Uterus (tissue), 4 donors: ENCODE results near the gene NCAPD2. TPM values are rescaled to one million over a fixed set of nuclear protein-coding genes. Genes with fewer than 3 reads are reported as not detected.
"Not testable (repeated sequence)": the region's sequence is repeated elsewhere in the genome, so short reads cannot be mapped to it uniquely, and the experiment has no call there.

ENCODE experiments used
- DNase-seq, 2 donors: peaks; one replicate each; pipeline ENCODE4 v3.0.0-alpha.2; 2019 to 2020
- H3K27ac ChIP-seq, 2 donors: fragments of 200-600 bp; sonication (generic); 1 replicate in 1 of 2; 2 replicates in 1 of 2; pipeline ENCODE4 v1.5.1; 2016 to 2018
- H3K27me3 ChIP-seq, 2 donors: fragments of 200-600 bp; sonication (generic); one replicate each; pipeline ENCODE4 v1.5.1; 2018 to 2019; ENCODE audit warnings: control low read depth in 1 of 2
- H3K36me3 ChIP-seq, 2 donors: fragments of 200-600 bp; sonication (generic); one replicate each; pipeline ENCODE4 v1.5.1; 2019; ENCODE audit warnings: control low read depth in 1 of 2
- H3K4me1 ChIP-seq, 2 donors: fragments of 200-600 bp; sonication (generic); one replicate each; pipeline ENCODE4 v1.5.1; 2018 to 2019; ENCODE audit warnings: control low read depth in 1 of 2
- H3K4me3 ChIP-seq, 2 donors: fragments of 200-600 bp; sonication (generic); 1 replicate in 1 of 2; 2 replicates in 1 of 2; pipeline ENCODE4 v1.5.1; 2018 to 2019; ENCODE audit warnings: mild to moderate bottlenecking in 1 of 2
- H3K9me3 ChIP-seq, 2 donors: fragments of 200-600 bp; sonication (generic); one replicate each; pipeline ENCODE4 v1.5.1; 2019; ENCODE audit warnings: control low read depth in 1 of 2
- POLR2A ChIP-seq, 2 donors: fragments of 450-650 bp; IDR thresholded peaks; one replicate each; pipeline ENCODE4 v1.6.1; 2016; ENCODE audit warnings: antibody characterized with exemption in 2 of 2, mild to moderate bottlenecking in 1 of 2, moderate library complexity in 1 of 2
- intact Hi-C: fragments of 100-400 bp; cut with DNase I; formaldehyde crosslinking; loops from one replicate; pipeline ENCODE4 v1.15.1; 2023; ENCODE audit warnings: low total_unique reads
- total RNA-seq, 4 donors: library from RNA; depleted of rRNA in 3 of 4; stranded (reverse); fragments of >200 nt in 3 of 4; gene quantifications; one replicate each; pipeline versions ENCODE4 v1.1.0 to v1.2.4, GENCODE V29; 2014 to 2023
- TF ChIP-seq, protein P1 (sequence below), 4 experiments: fragments of 200-600 bp in 2 of 4; fragments of 450-650 bp in 2 of 4; sonication (generic) in 2 of 4; IDR thresholded peaks; one replicate each; pipeline ENCODE4 v1.5.1; 2016 to 2019; ENCODE audit warnings: antibody characterized with exemption in 4 of 4, mild to moderate bottlenecking in 2 of 4, moderate library complexity in 1 of 4
- donor health status: DM: yes; HTN: yes; CAD: no.

NCAPD2 gene
- total RNA-seq, 4 donors from 2014 or later = 2.8 to 145 (median 19.3) TPM

DNA sequence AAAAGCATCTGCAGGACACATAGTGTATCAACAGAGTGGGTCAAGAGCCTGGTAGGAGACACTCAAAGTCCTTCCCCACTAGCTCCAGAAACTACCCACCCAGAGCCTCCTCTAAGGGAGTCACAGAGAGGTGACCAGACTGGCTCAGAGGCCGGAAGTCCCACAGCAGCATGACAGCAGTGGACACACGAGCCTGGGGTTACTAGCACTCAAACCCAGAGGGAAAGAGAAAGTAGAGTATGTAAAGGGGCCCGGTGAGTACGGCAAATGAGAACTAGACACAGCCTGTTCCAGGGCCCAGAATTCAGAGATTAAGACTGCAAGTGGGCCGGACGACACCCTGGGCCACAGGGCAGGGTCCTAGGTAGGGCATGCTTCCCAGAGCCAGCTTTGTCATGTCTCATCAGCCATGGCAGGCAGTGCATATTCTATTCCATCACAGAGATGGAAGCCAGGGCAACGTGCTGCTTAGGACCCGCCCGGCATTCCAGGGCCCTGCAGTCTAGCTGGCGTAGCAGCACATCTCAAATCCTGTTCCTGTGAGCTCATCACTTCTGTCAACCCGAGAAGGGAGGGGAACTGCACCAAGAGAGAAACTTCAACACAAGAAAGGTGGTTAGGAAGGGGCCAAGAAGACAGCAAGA is 57.7 kb downstream of the NCAPD2 start:
- Histone ChIP-seq H3K4me1 (peaks cover 24 to 54% of the 10 kb centered on the region in 2 donors), H3K9me3 (no peaks in the 10 kb centered on the region), H3K27ac (peak overlapping the region; percentile 87 to 93), H3K4me3 (peak overlapping the region in 1 of 2 donors; percentile 2), H3K27me3 (no peaks in the 10 kb centered on the region), H3K36me3 (no peaks in the 10 kb centered on the region)
- TF ChIP-seq, protein P1, sequence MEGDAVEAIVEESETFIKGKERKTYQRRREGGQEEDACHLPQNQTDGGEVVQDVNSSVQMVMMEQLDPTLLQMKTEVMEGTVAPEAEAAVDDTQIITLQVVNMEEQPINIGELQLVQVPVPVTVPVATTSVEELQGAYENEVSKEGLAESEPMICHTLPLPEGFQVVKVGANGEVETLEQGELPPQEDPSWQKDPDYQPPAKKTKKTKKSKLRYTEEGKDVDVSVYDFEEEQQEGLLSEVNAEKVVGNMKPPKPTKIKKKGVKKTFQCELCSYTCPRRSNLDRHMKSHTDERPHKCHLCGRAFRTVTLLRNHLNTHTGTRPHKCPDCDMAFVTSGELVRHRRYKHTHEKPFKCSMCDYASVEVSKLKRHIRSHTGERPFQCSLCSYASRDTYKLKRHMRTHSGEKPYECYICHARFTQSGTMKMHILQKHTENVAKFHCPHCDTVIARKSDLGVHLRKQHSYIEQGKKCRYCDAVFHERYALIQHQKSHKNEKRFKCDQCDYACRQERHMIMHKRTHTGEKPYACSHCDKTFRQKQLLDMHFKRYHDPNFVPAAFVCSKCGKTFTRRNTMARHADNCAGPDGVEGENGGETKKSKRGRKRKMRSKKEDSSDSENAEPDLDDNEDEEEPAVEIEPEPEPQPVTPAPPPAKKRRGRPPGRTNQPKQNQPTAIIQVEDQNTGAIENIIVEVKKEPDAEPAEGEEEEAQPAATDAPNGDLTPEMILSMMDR (IDR thresholded peaks at IDR 0.05) = no peak
- no peak for TF ChIP-seq POLR2A (IDR thresholded peaks at IDR 0.05)
- peak; percentile 67 to 70 for DNase-seq
- intact Hi-C loops = no loop called here

DNA sequence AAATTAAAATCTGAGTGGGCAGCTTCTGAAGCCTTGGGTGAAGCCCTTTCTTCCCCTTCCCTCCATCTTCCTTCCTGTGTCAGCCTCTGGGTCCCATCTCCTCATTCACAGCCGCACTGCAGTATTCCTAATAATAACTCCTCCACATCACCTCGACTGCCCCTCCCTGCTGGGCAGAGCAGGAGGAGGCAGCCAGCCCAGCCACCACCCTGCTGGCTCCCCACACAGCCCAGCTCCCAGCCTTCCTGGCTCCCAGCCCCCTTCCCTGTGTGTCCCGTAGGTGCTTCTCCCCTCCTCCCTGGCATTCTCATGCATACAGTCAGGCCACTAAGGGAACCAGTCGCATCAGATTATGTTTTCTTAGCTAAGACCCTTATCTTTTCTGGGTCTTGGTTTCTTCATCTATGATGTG is 58.2 kb downstream of the NCAPD2 start:
- no peaks in the 10 kb centered on the region for H3K27me3 ChIP-seq
- TF ChIP-seq POLR2A (IDR thresholded peaks at IDR 0.05) = no peak
- TF ChIP-seq, protein P1 (IDR thresholded peaks at IDR 0.05) = no peak
- no peak overlapping the region for H3K4me3 ChIP-seq
- H3K4me1 ChIP-seq = peaks cover 24 to 54% of the 10 kb centered on the region in 2 donors
- peak; percentile 62 to 65 for DNase-seq
- H3K27ac ChIP-seq = peak overlapping the region; percentile 87 to 93
- intact Hi-C loops = no loop called here
- no peaks in the 10 kb centered on the region for H3K36me3 ChIP-seq
- no peaks in the 10 kb centered on the region for H3K9me3 ChIP-seq

DNA sequence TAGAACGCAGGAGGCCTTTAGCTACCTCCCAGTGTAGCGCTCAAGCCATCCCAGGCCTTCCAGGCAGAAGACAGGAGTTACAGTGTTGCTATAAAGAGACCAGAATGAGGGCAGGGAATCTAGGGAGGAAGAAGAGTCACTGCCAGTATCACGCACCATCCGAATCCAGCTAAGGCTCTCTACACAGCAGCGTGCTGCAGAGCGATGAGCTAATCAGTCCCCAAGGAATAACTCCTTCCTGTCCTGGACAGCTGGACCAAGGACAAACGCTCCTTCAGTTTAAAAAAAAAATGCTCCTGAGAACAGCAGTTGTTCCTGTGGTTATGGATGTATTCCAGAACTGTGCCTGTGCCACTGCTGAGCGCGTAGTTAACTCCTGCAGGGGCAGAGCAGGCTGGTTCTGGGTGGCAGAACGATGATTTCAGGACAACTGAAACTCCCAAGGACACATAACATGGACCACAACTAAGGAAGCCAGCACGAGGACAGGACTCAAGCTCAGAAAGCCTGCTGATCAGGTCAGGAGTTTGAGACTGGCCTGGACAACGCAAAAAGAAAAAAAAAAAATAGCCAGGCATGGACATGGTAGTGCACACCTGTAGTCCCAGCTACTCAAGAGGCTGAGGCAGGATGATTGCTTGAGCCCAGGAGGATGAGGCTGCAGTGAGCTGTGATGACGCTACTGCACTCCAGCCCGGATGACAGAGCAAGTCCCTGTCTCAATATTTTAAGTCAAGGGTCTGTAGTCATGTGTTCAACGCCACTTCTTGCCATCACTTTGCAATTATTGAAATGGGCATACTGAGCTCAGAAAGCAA is 59.4 kb downstream of the NCAPD2 start:
- intact Hi-C loops = no loop called here
- peaks cover 20 to 53% of the 10 kb centered on the region in 2 donors for H3K4me1 ChIP-seq
- H3K27me3 ChIP-seq = no peaks in the 10 kb centered on the region
- peak overlapping the region; percentile 87 to 93 for H3K27ac ChIP-seq
- H3K9me3 ChIP-seq = no peaks in the 10 kb centered on the region
- no peak for TF ChIP-seq POLR2A (IDR thresholded peaks at IDR 0.05)
- no peaks in the 10 kb centered on the region for H3K36me3 ChIP-seq
- no peak overlapping the region for H3K4me3 ChIP-seq
- DNase-seq = peak; percentile 61 to 70

DNA sequence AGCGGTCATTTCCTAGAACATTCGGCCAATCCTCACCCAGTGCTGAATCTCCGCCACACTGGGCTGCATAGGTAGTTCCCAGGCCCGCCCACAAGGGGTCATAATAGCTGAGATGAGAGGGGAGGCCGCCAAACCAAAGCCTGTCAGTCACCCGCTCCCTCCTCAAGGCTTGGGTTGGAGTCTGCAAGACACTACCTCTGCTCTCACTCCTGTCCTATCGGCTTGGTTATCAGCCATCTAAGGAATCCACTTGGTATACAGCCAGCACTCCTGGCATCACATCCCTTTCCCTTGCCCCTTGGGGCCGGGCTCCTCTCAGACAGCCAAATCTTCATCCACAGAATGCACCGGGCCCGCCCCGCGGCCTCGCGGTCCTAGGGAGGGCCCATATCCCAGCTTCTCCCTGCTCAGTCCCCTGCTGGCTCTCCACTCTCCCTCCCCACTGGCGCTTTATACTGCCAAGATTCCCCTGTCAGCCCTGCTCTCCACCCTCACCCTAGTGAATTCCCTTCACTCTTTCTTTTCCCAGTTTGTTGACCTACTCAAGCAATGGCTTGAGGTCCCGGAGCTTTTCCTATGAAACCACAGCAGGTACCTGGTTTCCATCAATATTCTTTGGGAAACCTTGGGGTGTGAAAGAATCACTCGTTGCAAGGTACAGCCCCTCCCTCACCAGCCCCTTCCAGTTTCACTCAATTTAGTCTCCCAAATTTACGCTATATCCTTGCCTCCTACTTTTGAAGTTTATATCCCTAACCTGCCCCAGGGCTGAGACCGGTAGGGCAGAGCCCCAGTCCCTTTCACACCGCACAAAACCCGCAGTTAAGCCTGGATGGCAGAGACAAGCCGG is 60.5 kb downstream of the NCAPD2 start:
- intact Hi-C loops = no loop called here
- TF ChIP-seq, protein P1 (IDR thresholded peaks at IDR 0.05) = peak; percentile 31 to 67 (median 51)
- TF ChIP-seq POLR2A (IDR thresholded peaks at IDR 0.05) = no peak
- peak; percentile 76 to 81 for DNase-seq
- Histone ChIP-seq H3K9me3 (no peaks in the 10 kb centered on the region), H3K27me3 (no peaks in the 10 kb centered on the region), H3K4me3 (peak overlapping the region; percentile 61), H3K4me1 (peaks cover 15 to 45% of the 10 kb centered on the region in 2 donors), H3K36me3 (no peaks in the 10 kb centered on the region), H3K27ac (peak overlapping the region; percentile 87 to 93)

DNA sequence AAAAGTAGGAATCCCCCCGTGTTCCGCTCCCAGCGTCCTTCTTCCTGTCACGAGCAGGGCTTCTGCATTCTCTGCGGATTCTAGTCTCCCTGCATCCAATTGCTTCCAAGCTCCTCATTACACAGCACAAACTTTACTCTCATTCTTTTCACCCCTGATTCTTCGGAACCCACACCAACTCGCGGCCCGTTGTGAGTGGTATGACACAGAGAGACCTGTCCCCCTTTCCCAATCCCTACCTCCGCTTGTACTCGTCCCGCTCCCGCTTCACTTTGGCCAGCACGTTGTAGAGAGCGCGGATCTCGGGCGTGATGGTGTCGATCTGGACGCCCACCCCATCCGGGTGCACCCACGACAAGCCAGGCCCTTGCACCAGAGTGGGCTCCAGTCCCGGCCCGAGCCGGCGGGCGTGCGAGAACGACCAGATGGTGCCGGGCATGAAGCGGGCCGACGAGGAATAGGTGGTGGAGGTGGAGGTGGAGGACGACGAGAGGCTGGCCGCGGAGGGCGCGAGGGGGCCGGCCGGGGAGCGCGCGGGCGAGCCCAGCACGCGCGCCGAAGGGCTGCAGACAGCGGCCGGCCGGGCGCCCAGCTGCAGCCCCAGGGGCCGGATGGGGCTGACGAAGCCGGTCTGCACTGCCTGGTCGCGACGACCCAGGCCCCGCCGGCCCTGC is 61.3 kb downstream of the NCAPD2 start:
- Histone ChIP-seq H3K4me1 (peaks cover 15 to 39% of the 10 kb centered on the region in 2 donors), H3K27ac (peak overlapping the region; percentile 87 to 93), H3K27me3 (no peaks in the 10 kb centered on the region), H3K4me3 (peak overlapping the region; percentile 61), H3K9me3 (no peaks in the 10 kb centered on the region), H3K36me3 (no peaks in the 10 kb centered on the region)
- no peak for TF ChIP-seq POLR2A (IDR thresholded peaks at IDR 0.05)
- TF ChIP-seq, protein P1 (IDR thresholded peaks at IDR 0.05) = no peak
- intact Hi-C loops = no loop called here
- DNase-seq = no peak

DNA sequence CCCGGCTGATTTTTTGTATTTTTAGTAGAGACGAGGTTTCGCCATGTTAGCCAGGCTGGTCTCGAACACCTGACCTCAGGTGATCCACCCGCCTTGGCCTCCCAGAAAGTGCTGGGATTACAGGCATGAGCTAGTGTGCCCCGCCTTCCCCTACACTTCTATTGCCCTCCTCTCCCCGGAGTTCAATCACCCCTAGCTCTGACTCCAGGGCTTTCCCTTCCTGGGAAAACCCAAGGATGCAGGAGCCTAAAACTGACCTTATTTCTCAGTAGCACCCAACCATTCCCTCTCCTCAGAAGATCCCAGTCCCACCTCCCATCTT is 62.6 kb downstream of the NCAPD2 start:
- H3K27me3 ChIP-seq, H3K9me3 ChIP-seq, DNase-seq, H3K36me3 ChIP-seq, intact Hi-C loops: not testable (repeated sequence)
- Histone ChIP-seq H3K4me1 (peaks cover 8 to 26% of the 10 kb centered on the region in 2 donors), H3K4me3 (peak overlapping the region in 1 of 2 donors; percentile 61), H3K27ac (peak overlapping the region; percentile 87 to 93)
